HG03575 (cell line): Measurements from ENCODE around the gene HCRTR2.
"Not testable (repeated sequence)": the region's sequence is repeated elsewhere in the genome, so short reads cannot be mapped to it uniquely, and the experiment has no call there.

ENCODE experiments used
- ATAC-seq: cut with Tn5 transposase; IDR thresholded peaks from one replicate; pipeline ENCODE4 v1.9.1; 2021; ENCODE audit not compliant: unreplicated experiment, insufficient number of reproducible peaks, low FRiP score; ENCODE audit errors: extremely low read depth

HCRTR2 gene

GRCh38 chr6:55297214-55297613 lies 122.9 kb downstream of the HCRTR2 start:
- ATAC-seq, result not testable (repeated sequence)

GRCh38 chr6:55299286-55299985 lies 125.1 kb downstream of the HCRTR2 start:
- ATAC-seq, result no peak

GRCh38 chr6:55304747-55305146 lies 130.4 kb downstream of the HCRTR2 start:
- ATAC-seq, result no peak

DNA sequence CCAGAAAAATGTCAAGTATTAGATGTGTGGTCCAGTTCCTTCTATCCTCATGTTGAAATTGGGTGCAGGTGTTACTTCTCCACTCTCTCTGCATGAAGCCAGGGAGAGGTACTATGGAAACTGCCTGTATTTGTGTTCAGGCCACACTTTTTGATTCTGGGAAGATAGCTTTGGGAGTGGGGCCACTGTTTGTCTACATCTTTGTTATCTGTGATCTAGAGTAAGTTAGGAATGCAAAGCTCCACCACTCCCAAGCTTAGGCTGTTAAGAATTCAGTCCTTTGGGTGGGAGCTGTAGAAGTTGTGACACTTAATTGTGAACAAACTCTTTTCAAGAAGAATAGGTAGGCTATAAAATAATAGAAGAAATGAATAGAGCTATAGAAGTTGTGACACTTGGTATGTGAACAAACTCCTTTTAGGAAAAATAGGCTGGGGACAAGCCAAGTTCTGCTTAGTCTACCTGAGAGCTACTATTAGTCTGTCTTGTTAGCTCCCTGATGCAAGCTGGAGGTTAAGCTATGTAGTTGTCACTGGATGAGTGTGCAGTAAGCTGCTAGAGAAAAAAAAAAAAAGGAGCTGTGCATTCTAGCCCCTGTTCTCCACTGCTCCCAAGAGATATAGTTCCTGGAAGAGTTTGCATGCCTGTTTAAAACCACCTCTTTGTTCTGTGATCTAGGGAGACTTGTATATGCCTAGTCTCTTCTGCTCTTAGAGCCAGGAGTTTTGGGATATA lies 145.8 kb downstream of the HCRTR2 start:
- no peak for ATAC-seq

DNA sequence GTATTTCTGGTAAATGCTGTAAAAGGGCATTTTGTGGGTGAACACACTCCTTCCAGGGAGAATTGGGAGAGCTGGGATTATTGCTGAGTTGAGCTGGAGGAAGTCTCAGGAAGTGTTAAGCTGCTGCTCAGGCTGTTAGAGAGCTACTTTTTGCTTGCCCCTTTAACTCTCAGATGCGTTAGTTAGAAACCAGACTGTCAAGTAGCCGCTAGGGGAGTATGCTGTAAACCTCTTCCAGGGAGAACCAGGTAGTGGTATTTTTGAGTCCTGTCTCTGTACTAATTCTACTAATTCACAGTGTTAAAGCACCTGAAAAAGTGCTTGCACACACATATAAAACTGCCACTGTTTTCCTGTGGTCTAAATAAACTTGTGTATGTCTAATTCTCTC lies 146.4 kb downstream of the HCRTR2 start:
- ATAC-seq, result no peak

- ATAC-seq, result no peak
These were observed 152.9 kb downstream of the HCRTR2 start, which contains the start of gene GFRAL for GRCh38 chr6:55327169-55327568. GFRAL (plus strand) TSS chr6:55327469; CDS start chr6:55327555, 86 bp downstream.
